Gastrocnemius medialis (tissue), 4 donors: ENCODE data around the gene ENDOU.

Experiments used
- CTCF ChIP-seq, 5 experiments: fragments of 450-650 bp in 3 of 5; fragments of 200-600 bp in 2 of 5; sonication (generic) in 2 of 5; IDR thresholded peaks in 4 of 5; conservative IDR thresholded peaks in 1 of 5; 1 replicate in 4 of 5; 2 replicates in 1 of 5; pipeline ENCODE4 v1.5.1; 2016 to 2019; ENCODE audit warnings: antibody characterized with exemption in 5 of 5, mild to moderate bottlenecking in 3 of 5, moderate library complexity in 3 of 5
- POLR2A ChIP-seq, 2 donors: fragments of 450-650 bp; IDR thresholded peaks; one replicate each; pipeline ENCODE4 v1.6.1; 2017; ENCODE audit warnings: antibody characterized with exemption in 2 of 2, mild to moderate bottlenecking in 2 of 2, moderate library complexity in 2 of 2

- TF ChIP-seq CTCF (IDR thresholded peaks at IDR 0.05 in 4 of 5, conservative IDR thresholded peaks at IDR 0.05 in 1 of 5) (no peak), POLR2A (IDR thresholded peaks at IDR 0.05) (no peak)
Measured at GRCh38 chr12:47740606-47741339, 15.5 kb upstream of the ENDOU start.
